ENCODE measurements around the gene CAD. TPM values are rescaled to one million over a fixed set of nuclear protein-coding genes. Genes with fewer than 3 reads are reported as not detected.
"Not testable (repeated sequence)": the region's sequence is repeated elsewhere in the genome, so short reads cannot be mapped to it uniquely, and the experiment has no call there.

The CAD gene
- 100 to 1,000 TPM in 1 of 2 experiments, 10 to 100 TPM in 1; 99.7 to 102 TPM for total RNA-seq

DNA sequence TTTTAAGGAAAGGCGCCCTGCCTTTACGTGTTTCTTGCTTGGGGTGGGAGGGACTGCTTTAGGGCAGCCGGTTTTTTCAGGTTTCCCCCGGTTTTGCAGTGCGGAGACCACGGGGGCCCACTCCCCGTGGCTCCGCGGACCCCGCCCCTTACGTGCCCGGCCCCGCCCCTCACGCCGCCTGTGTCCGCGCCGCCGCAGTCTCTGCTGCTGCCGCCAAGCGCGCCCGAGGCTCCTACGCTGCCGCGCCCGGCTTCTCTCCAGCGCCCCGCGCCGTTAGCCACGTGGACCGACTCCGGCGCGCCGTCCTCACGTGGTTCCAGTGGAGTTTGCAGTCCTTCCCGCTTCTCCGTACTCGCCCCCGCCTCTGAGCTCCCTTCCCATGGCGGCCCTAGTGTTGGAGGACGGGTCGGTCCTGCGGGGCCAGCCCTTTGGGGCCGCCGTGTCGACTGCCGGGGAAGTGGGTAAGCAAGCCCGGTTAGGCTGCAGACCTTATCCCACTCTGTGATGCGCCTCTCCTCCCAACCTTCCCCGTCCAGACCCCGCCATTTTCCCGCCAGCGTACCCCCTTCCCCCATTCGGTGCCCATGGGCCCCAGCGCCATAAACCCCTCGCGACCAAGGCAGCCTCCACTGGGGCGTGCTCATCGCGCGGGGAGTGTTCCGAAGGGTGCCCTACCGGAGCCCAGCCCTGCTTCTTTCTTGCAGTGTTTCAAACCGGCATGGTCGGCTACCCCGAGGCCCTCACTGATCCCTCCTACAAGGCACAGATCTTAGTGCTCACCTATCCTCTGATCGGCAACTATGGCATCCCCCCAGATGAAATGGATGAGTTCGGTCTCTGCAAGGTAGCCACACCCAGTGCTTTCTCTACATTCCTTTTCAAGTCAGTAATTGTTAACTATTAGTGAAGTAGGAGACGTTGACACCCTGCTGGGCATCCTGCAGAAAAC is at the start of gene CAD:
CAD (plus strand) TSS at position 197 of the 949 bp plus-strand sequence; CDS start at position 380, 183 bp downstream.
- peak; percentile 91 for DNase-seq
- peaks cover 47% of the 10 kb centered on the region for H3K4me1 Mint-ChIP-seq (ENCODE audit: low read depth)
- no peaks in the 10 kb centered on the region for H3K9me3 Mint-ChIP-seq
- peak within 1 kb of the TSS; percentile 93 for H3K4me3 Mint-ChIP-seq
- H3K27ac Mint-ChIP-seq = peak within 1 kb of the TSS; percentile 89
- CTCF ChIA-PET = interaction anchor here (0.6 to 1.4 kb wide), 3 partner anchors 85 to 121 kb away, joined by 3 to 5 read pairs (median 4); no protein-coding TSS in a partner anchor
- no peaks in the 10 kb centered on the region for H3K27me3 Mint-ChIP-seq
- intact Hi-C loops (cut with micrococcal nuclease) = loop anchor here (1.0 to 10.0 kb wide), 4 partner anchors 83 to 467 kb away; partner anchors contain the start of genes DPYSL5 and PREB
- H3K36me3 Mint-ChIP-seq = peaks cover 54% of the 10 kb centered on the region
- POLR2A ChIA-PET = interaction anchor here (0.9 to 1.2 kb wide), 2 partner anchors 9 to 83 kb away, joined by 3 read pairs; partner anchors contain the start of gene PREB

- CTCF ChIA-PET = interaction anchor here (0.5 to 3.5 kb wide), 19 partner anchors 8 to 428 kb away, joined by 3 to 45 read pairs (median 6); partner anchors contain the start of genes KHK, PREB and TRIM54
- H3K4me3 Mint-ChIP-seq = no peak overlapping the region
- DNase-seq = no peak
- peaks cover 3% of the 10 kb centered on the region for H3K27me3 Mint-ChIP-seq
- POLR2A ChIA-PET = no interaction called here
- no peak overlapping the region for H3K27ac Mint-ChIP-seq
- no peaks in the 10 kb centered on the region for H3K9me3 Mint-ChIP-seq
- no peaks in the 10 kb centered on the region for H3K36me3 Mint-ChIP-seq
- intact Hi-C loops (cut with micrococcal nuclease) = no loop called here
- peaks cover 2% of the 10 kb centered on the region for H3K4me1 Mint-ChIP-seq (ENCODE audit: low read depth)
Observed at GRCh38 chr2:27170581-27171337, 46.4 kb upstream of the CAD start.

- intact Hi-C loops (cut with micrococcal nuclease) = no loop called here
- no peaks in the 10 kb centered on the region for H3K9me3 Mint-ChIP-seq
- H3K27ac Mint-ChIP-seq = no peak overlapping the region
- no peaks in the 10 kb centered on the region for H3K36me3 Mint-ChIP-seq
- DNase-seq = no peak
- POLR2A ChIA-PET = no interaction called here
- peaks cover 2% of the 10 kb centered on the region for H3K4me1 Mint-ChIP-seq (ENCODE audit: low read depth)
- H3K4me3 Mint-ChIP-seq = no peak overlapping the region
- peaks cover 3% of the 10 kb centered on the region for H3K27me3 Mint-ChIP-seq
- CTCF ChIA-PET = interaction anchor here (0.6 to 3.5 kb wide), 8 partner anchors 7 to 131 kb away, joined by 3 to 45 read pairs (median 10); partner anchors contain the start of gene TRIM54
Observed at GRCh38 chr2:27171351-27171848, 45.8 kb upstream of the CAD start.

GRCh38 chr2:27174638-27175037 is 42.5 kb upstream of the CAD start:
- H3K36me3 Mint-ChIP-seq = no peaks in the 10 kb centered on the region
- CTCF ChIA-PET = interaction anchor here (0.8 to 2.0 kb wide), 5 partner anchors 8 to 108 kb away, joined by 3 to 10 read pairs (median 5); no protein-coding TSS in a partner anchor
- no peaks in the 10 kb centered on the region for H3K9me3 Mint-ChIP-seq
- H3K27ac Mint-ChIP-seq = no peak overlapping the region
- H3K27me3 Mint-ChIP-seq = peaks cover 8% of the 10 kb centered on the region
- POLR2A ChIA-PET = no interaction called here
- peaks cover 2% of the 10 kb centered on the region for H3K4me1 Mint-ChIP-seq (ENCODE audit: low read depth)
- intact Hi-C loops (cut with micrococcal nuclease) = no loop called here
- no peak overlapping the region for H3K4me3 Mint-ChIP-seq
- DNase-seq = no peak

DNA sequence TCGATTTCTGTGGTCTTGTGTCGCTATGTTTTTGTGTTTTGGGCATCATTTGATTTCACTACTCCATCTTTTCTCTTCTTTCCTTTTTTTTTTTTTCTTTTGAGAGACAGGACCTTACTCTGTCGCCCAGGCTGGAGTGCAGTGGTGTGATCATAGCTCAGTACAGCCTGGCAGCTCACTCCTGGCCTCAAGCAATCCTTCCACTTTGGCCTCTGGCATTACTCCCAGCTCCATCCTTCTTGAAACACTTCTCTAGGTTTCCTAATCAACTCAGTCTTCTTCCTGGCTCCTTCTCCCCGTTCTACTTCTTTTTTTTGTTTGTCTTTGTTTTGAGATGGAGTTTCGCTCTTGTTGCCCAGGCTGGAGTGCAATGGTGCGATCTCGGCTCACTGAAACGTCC is 41.8 kb upstream of the CAD start:
- Mint-ChIP-seq H3K4me1 (ENCODE audit: low read depth) (no peaks in the 10 kb centered on the region), H3K4me3 (no peak overlapping the region), H3K9me3 (no peaks in the 10 kb centered on the region), H3K27ac (no peak overlapping the region), H3K36me3 (no peaks in the 10 kb centered on the region), H3K27me3 (peaks cover 12% of the 10 kb centered on the region)
- no peak for DNase-seq
- ChIA-PET POLR2A (no interaction called here), CTCF (interaction anchor here (0.6 to 2.0 kb wide), 7 partner anchors 9 to 107 kb away, joined by 3 to 10 read pairs (median 4); no protein-coding TSS in a partner anchor)
- intact Hi-C loops (cut with micrococcal nuclease) = no loop called here

GRCh38 chr2:27175781-27176180 is 41.4 kb upstream of the CAD start:
- DNase-seq; H3K4me3 Mint-ChIP-seq; H3K4me1 Mint-ChIP-seq (ENCODE audit: low read depth); POLR2A ChIA-PET; H3K9me3 Mint-ChIP-seq; H3K27ac Mint-ChIP-seq; H3K36me3 Mint-ChIP-seq; intact Hi-C loops (cut with micrococcal nuclease): not testable (repeated sequence)
- CTCF ChIA-PET = interaction anchor here (0.6 to 2.0 kb wide), 5 partner anchors 9 to 128 kb away, joined by 3 to 10 read pairs (median 3); no protein-coding TSS in a partner anchor
- peaks cover 13% of the 10 kb centered on the region for H3K27me3 Mint-ChIP-seq

DNA sequence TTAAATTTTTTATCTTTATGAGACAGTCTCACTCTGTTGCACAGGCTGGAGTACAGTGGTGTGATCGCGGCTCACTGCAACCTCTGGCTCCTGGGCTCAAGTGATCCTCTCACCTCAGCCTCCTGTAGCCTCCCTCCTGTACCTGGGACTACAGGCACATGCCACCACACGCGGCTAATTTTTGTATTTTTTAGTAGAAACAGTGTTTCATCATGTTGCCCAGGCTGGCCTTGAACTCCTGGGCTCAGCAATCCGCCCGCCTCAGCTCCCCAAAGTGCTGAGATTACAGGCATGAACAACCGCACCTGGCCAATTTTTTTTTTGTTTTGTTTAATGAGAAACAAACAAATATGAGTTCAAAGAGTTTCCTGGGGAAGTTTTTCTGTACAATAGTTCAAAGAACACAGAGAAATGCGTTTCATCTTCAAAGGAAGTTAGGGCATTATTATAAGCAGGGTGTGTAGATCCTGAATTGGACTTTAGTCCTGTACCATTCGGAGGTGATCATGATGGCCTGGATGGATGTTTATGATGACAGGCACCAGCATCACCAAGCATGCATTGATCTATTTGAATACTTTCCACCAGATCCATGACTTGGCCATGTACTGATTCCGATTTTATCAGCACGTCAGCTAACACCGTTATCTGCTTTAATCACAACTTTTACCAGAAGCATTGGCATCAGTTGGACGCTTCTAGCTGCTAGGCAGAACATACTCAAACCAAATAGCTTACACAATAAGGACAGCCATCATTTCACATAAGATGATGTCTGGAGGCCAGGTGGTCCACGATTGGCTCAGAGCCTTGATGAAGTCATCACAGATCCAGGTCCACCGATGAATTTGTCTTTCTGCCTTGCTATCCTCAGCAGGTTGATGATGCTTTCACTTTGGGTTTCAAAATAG is 39.5 kb upstream of the CAD start:
- Mint-ChIP-seq H3K9me3 (no peaks in the 10 kb centered on the region), H3K36me3 (no peaks in the 10 kb centered on the region)
- POLR2A ChIA-PET = no interaction called here

DNA sequence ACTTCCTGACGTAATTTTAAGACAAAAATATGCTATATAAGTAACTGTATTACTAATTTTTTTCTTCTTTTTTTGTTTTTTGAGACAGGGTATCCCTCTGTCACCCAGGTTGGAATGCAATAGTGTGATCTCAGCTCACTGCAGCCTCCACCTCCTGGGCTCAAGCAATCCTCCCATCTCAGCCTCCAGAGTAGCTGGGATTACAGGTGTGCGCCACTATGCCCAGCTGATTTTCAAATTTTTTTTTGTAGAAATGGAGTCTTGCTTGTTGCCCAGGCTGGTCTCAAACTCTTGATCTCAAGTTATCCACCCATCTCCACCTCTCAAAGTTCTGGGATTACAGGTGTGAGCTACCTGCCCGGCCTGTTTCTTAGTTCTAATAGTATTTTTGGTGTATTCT is 38.7 kb upstream of the CAD start:
- no peaks in the 10 kb centered on the region for H3K36me3 Mint-ChIP-seq
- ChIA-PET POLR2A (no interaction called here), CTCF (interaction anchor here (2.0 kb wide), 1 partner anchor 8 kb away, joined by 10 read pairs; no protein-coding TSS in a partner anchor)
- intact Hi-C loops (cut with micrococcal nuclease) = no loop called here
- H3K4me1 Mint-ChIP-seq (ENCODE audit: low read depth) = no peaks in the 10 kb centered on the region
- no peaks in the 10 kb centered on the region for H3K9me3 Mint-ChIP-seq
- no peak for DNase-seq
- peaks cover 25% of the 10 kb centered on the region for H3K27me3 Mint-ChIP-seq
- no peak overlapping the region for H3K27ac Mint-ChIP-seq
- H3K4me3 Mint-ChIP-seq = no peak overlapping the region

More for the DNA sequence above, 39.5 kb upstream of the CAD start:
- intact Hi-C loops (cut with micrococcal nuclease) = no loop called here
- Mint-ChIP-seq H3K27ac (no peak overlapping the region), H3K4me1 (ENCODE audit: low read depth) (no peaks in the 10 kb centered on the region), H3K4me3 (no peak overlapping the region), H3K27me3 (peaks cover 25% of the 10 kb centered on the region)
- DNase-seq = no peak
- CTCF ChIA-PET = interaction anchor here (0.7 to 2.0 kb wide), 2 partner anchors 7 to 255 kb away, joined by 3 to 10 read pairs; no protein-coding TSS in a partner anchor

- intact Hi-C loops (cut with micrococcal nuclease) = no loop called here
- Mint-ChIP-seq H3K27me3 (peaks cover 26% of the 10 kb centered on the region), H3K27ac (no peak overlapping the region), H3K4me3 (no peak overlapping the region), H3K36me3 (no peaks in the 10 kb centered on the region), H3K4me1 (ENCODE audit: low read depth) (no peaks in the 10 kb centered on the region), H3K9me3 (no peaks in the 10 kb centered on the region)
- ChIA-PET CTCF (interaction anchor here (0.9 to 2.0 kb wide), 3 partner anchors 9 to 100 kb away, joined by 3 to 10 read pairs (median 5); no protein-coding TSS in a partner anchor), POLR2A (no interaction called here)
- no peak for DNase-seq
Observed at GRCh38 chr2:27179344-27180000, 37.7 kb upstream of the CAD start.

GRCh38 chr2:27182346-27182745 is 34.8 kb upstream of the CAD start:
- DNase-seq = no peak
- no peaks in the 10 kb centered on the region for H3K4me1 Mint-ChIP-seq (ENCODE audit: low read depth)
- no peak overlapping the region for H3K27ac Mint-ChIP-seq
- no peaks in the 10 kb centered on the region for H3K36me3 Mint-ChIP-seq
- ChIA-PET CTCF (interaction anchor here (1.1 kb wide), 1 partner anchor 121 kb away, joined by 3 read pairs; no protein-coding TSS in a partner anchor), POLR2A (no interaction called here)
- intact Hi-C loops (cut with micrococcal nuclease) = no loop called here
- H3K27me3 Mint-ChIP-seq = peaks cover 26% of the 10 kb centered on the region
- H3K9me3 Mint-ChIP-seq = no peaks in the 10 kb centered on the region
- no peak overlapping the region for H3K4me3 Mint-ChIP-seq

Measured in activated CD4-positive, alpha-beta memory T cell treated with anti-CD3 and anti-CD28 coated beads for 36 hours (primary cell).